ENCODE measurements around the gene OSBPL2. TPM values are rescaled to one million over a fixed set of nuclear protein-coding genes. Genes with fewer than 3 reads are reported as not detected.

OSBPL2 gene
- total and polyA plus RNA-seq, 3 donors from 2014 or later = 48.5 to 57.2 (median 49.8) TPM

DNA sequence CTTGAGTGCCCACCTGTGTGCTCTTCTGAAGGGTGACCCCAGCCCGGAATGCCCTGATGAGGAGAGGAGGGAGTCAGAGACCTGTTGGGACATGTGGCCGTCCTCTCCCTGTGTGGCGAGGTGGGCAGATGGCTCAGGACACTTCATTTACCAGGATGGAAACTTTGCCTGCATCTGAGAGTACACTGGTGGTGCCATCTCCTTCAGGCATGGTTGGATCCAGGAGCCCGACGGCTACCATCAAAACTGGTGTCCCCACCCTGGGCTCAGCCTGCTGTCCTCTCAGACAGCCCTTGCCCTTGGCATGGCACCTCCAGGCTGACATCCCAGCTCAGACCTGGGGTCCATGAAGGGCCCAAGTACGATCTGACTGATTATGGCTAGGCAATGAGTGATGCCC lies 7.0 kb upstream of the OSBPL2 start:
- Histone ChIP-seq H3K36me3 (ENCODE audit: low read depth, missing control alignments) (no peaks in the 10 kb centered on the region), H3K27me3 (no peaks in the 10 kb centered on the region), H3K4me3 (no peak overlapping the region), H3K4me1 (peaks cover 13% of the 10 kb centered on the region), H3K27ac (no peak overlapping the region), H3K9me3 (no peaks in the 10 kb centered on the region)
- WGBS, 2 donors = 80 to 93% methylated on average over 2 to 6 of the region's 6 CpGs
- TF ChIP-seq POLR2A (IDR thresholded peaks at IDR 0.05) = no peak
- TF ChIP-seq, protein P1, sequence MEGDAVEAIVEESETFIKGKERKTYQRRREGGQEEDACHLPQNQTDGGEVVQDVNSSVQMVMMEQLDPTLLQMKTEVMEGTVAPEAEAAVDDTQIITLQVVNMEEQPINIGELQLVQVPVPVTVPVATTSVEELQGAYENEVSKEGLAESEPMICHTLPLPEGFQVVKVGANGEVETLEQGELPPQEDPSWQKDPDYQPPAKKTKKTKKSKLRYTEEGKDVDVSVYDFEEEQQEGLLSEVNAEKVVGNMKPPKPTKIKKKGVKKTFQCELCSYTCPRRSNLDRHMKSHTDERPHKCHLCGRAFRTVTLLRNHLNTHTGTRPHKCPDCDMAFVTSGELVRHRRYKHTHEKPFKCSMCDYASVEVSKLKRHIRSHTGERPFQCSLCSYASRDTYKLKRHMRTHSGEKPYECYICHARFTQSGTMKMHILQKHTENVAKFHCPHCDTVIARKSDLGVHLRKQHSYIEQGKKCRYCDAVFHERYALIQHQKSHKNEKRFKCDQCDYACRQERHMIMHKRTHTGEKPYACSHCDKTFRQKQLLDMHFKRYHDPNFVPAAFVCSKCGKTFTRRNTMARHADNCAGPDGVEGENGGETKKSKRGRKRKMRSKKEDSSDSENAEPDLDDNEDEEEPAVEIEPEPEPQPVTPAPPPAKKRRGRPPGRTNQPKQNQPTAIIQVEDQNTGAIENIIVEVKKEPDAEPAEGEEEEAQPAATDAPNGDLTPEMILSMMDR (IDR thresholded peaks at IDR 0.05) = no peak
- DNase-seq = no peak
- intact Hi-C loops (cut with DNase I; ENCODE audit: low total_unique reads) = no loop called here

DNA sequence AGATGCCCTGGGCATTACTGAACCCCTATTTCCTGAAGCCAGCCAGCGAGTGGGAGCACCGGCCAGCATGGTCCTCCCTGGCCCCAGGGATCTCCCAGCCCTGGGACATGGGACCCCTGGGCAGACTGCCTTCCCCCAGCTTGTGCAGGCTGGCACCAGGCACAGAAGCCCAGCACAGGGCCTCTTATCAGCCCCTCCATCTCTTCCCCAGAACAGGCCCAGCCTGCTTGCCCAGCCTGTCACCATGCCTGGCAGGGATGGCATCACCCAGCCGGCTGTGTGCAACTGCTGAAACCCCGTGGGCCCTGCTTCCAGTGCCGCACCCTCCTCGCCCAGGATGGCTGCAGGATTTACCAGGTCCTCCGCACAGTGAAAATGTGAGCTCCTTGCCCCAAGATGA lies 6.1 kb upstream of the OSBPL2 start:
- intact Hi-C loops (cut with DNase I; ENCODE audit: low total_unique reads) = no loop called here
- DNase-seq = no peak
- Histone ChIP-seq H3K27me3 (no peaks in the 10 kb centered on the region), H3K4me1 (peaks cover 15% of the 10 kb centered on the region), H3K9me3 (no peaks in the 10 kb centered on the region), H3K36me3 (ENCODE audit: low read depth, missing control alignments) (no peaks in the 10 kb centered on the region), H3K4me3 (no peak overlapping the region), H3K27ac (no peak overlapping the region)
- TF ChIP-seq, protein P1 (IDR thresholded peaks at IDR 0.05) = no peak
- no peak for TF ChIP-seq POLR2A (IDR thresholded peaks at IDR 0.05)
- 93 to 95% methylated on average over 6 to 7 of the region's 7 CpGs for WGBS, 2 donors

DNA sequence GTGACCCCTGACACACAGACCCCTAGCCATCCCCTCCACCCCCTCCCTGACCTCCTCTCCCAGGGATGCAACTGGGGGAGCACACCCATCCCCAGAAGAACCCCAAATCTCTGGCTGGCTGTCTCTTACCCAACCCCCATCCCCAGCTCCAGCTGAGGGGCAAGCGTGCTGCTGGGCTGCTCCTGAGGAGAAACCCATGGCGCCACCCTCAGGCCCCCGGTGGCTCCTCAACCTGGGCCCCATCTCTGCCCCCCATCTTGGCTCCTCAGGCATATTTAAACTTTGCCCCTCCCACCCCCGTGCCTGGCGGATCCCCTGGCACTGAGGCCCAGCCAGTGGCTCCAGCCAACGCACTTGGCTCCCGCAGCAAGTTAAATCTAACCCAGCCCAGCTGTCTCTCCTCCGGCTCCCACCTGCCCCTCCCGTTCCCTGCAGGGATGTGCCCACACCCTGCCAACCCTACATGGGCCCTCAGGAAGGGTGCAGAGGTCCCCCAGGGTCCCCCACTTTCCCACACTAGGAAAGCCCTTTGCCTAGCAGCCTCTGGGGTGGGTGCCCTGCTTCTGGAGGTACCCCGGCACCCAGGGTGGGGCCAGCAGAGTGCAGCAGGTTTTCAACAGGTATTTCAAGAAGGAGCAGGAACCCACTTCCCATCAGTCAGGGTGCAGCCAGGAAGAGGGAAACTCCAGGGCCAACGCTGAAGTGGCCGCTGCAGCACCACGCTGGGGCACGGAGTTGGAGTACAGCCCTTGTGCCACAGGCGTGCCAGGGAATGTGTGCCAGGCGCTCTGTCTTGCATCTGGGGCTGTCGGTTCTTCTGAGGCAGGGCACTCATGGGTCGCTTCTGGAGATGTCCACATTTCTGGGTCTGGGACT lies 5.3 kb upstream of the OSBPL2 start:
- Histone ChIP-seq H3K9me3 (no peaks in the 10 kb centered on the region), H3K4me3 (no peak overlapping the region), H3K36me3 (ENCODE audit: low read depth, missing control alignments) (no peaks in the 10 kb centered on the region), H3K4me1 (peaks cover 20% of the 10 kb centered on the region), H3K27ac (no peak overlapping the region), H3K27me3 (no peaks in the 10 kb centered on the region)
- intact Hi-C loops (cut with DNase I; ENCODE audit: low total_unique reads) = no loop called here
- TF ChIP-seq POLR2A (IDR thresholded peaks at IDR 0.05) = no peak
- TF ChIP-seq, protein P1 (IDR thresholded peaks at IDR 0.05) = no peak
- no peak for DNase-seq
- WGBS, 2 donors = 69 to 74% methylated on average over 15 to 18 of the region's 18 CpGs

DNA sequence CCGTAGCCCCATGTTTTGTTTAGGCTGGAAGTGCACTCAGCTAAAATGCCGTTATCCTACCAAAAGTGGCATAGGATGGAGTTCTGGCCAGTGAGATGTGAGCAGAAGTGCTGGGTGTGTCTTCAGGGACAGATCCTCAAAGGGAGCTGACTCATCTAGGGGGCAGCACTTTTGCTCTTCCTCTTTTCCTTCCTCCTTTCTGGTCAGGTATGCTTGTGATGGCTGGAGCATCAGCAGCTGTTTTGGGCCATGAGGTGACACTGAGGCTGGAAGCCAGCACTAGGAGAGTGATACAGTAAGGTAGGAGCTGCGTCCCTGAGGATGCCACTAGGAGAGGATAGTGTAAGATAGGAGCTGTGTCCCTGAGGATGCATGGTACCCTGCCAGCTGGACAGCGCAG lies 4.6 kb upstream of the OSBPL2 start:
- TF ChIP-seq, protein P1 (IDR thresholded peaks at IDR 0.05) = no peak
- TF ChIP-seq POLR2A (IDR thresholded peaks at IDR 0.05) = no peak
- no peaks in the 10 kb centered on the region for H3K27me3 ChIP-seq
- WGBS, 2 donors = 96 to 100% methylated on average over 4 of the region's 4 CpGs
- DNase-seq = no peak
- H3K36me3 ChIP-seq (ENCODE audit: low read depth, missing control alignments) = no peaks in the 10 kb centered on the region
- no peak overlapping the region for H3K4me3 ChIP-seq
- no peaks in the 10 kb centered on the region for H3K9me3 ChIP-seq
- H3K27ac ChIP-seq = no peak overlapping the region
- intact Hi-C loops (cut with DNase I; ENCODE audit: low total_unique reads) = no loop called here
- peaks cover 20% of the 10 kb centered on the region for H3K4me1 ChIP-seq

DNA sequence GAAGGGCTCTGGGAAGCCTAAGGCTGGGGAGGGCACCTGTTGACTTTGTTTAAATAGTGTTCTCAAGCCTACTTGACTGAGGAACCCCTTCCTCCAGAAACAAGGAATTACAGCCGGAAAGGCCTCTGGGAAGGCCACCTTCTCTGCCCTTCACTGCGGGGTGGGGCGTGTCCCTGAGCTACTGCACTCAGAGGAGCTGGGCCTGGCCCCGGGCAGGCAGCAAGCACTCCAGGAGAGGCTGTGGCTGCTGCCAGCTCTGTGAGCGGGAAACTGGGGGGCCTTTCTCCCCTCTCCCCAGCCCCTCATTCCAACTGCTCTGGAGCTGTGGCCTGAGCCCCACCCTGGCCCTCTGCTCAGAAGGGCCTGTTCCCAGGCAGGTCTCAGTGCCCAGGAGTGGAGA lies 4.0 kb upstream of the OSBPL2 start:
- Histone ChIP-seq H3K27me3 (no peaks in the 10 kb centered on the region), H3K4me1 (peaks cover 22% of the 10 kb centered on the region), H3K36me3 (ENCODE audit: low read depth, missing control alignments) (no peaks in the 10 kb centered on the region), H3K27ac (no peak overlapping the region), H3K4me3 (no peak overlapping the region), H3K9me3 (no peaks in the 10 kb centered on the region)
- TF ChIP-seq POLR2A (IDR thresholded peaks at IDR 0.05) = no peak
- TF ChIP-seq, protein P1 (IDR thresholded peaks at IDR 0.05) = no peak
- intact Hi-C loops (cut with DNase I; ENCODE audit: low total_unique reads) = no loop called here
- WGBS, 2 donors = 50 to 80% methylated on average over 5 of the region's 5 CpGs
- no peak for DNase-seq

Data from testis (tissue), 3 donors.